ENCODE results near the gene TRIM36. TPM values are rescaled to one million over a fixed set of nuclear protein-coding genes. Genes with fewer than 3 reads are reported as not detected.

TRIM36 gene
- 2.4 and 3.7 TPM in 2 replicates for total RNA-seq

GRCh38 chr5:115169487-115170133 is at the start of gene TRIM36:
Gene TRIM36, minus strand, starts transcription at chr5:115169908. Its CDS starts 274 bp downstream, at chr5:115169634.
- no peak for DNase-seq (ENCODE audit: extremely low read depth, low read depth, low spot score)

GRCh38 chr5:115214541-115214940 is 44.8 kb upstream of the TRIM36 start:
- no peak for DNase-seq (ENCODE audit: extremely low read depth, low read depth, low spot score)

GRCh38 chr5:115209279-115209678 is 39.6 kb upstream of the TRIM36 start:
- no peak for DNase-seq (ENCODE audit: extremely low read depth, low read depth, low spot score)

- DNase-seq (ENCODE audit: extremely low read depth, low read depth, low spot score): no peak
These were observed 33.2 kb upstream of the TRIM36 start for GRCh38 chr5:115202952-115203351.

GRCh38 chr5:115196161-115196560 is 26.5 kb upstream of the TRIM36 start:
- no peak for DNase-seq (ENCODE audit: extremely low read depth, low read depth, low spot score)

GRCh38 chr5:115194676-115195075 is 25.0 kb upstream of the TRIM36 start:
- DNase-seq (ENCODE audit: extremely low read depth, low read depth, low spot score): no peak

- no peak for DNase-seq (ENCODE audit: extremely low read depth, low read depth, low spot score)
These were observed 23.6 kb upstream of the TRIM36 start for GRCh38 chr5:115193295-115193694.

GRCh38 chr5:115192098-115192497 is 22.4 kb upstream of the TRIM36 start:
- DNase-seq (ENCODE audit: extremely low read depth, low read depth, low spot score): no peak

GRCh38 chr5:115191474-115192031 is 21.8 kb upstream of the TRIM36 start:
- no peak for DNase-seq (ENCODE audit: extremely low read depth, low read depth, low spot score)

GRCh38 chr5:115190388-115190787 is 20.7 kb upstream of the TRIM36 start:
- no peak for DNase-seq (ENCODE audit: extremely low read depth, low read depth, low spot score)

- no peak for DNase-seq (ENCODE audit: extremely low read depth, low read depth, low spot score)
These were observed 20.2 kb upstream of the TRIM36 start for GRCh38 chr5:115189866-115190265.

- no peak for DNase-seq (ENCODE audit: extremely low read depth, low read depth, low spot score)
These were observed 17.1 kb upstream of the TRIM36 start for GRCh38 chr5:115186794-115187193.

GRCh38 chr5:115184770-115185169 is 15.1 kb upstream of the TRIM36 start:
- DNase-seq (ENCODE audit: extremely low read depth, low read depth, low spot score): no peak

GRCh38 chr5:115181757-115182156 is 12.0 kb upstream of the TRIM36 start:
- no peak for DNase-seq (ENCODE audit: extremely low read depth, low read depth, low spot score)

GRCh38 chr5:115180165-115180709 is 10.5 kb upstream of the TRIM36 start:
- no peak for DNase-seq (ENCODE audit: extremely low read depth, low read depth, low spot score)

- DNase-seq (ENCODE audit: extremely low read depth, low read depth, low spot score): no peak
These were observed 9.9 kb upstream of the TRIM36 start for GRCh38 chr5:115179394-115180164.

GRCh38 chr5:115179030-115179393 is 9.3 kb upstream of the TRIM36 start:
- no peak for DNase-seq (ENCODE audit: extremely low read depth, low read depth, low spot score)

GRCh38 chr5:115170929-115171510 is 1.3 kb upstream of the TRIM36 start:
- no peak for DNase-seq (ENCODE audit: extremely low read depth, low read depth, low spot score)

- no peak for DNase-seq (ENCODE audit: extremely low read depth, low read depth, low spot score)
These were observed 623 bp upstream of the TRIM36 start for GRCh38 chr5:115170134-115170928.

- no peak for DNase-seq (ENCODE audit: extremely low read depth, low read depth, low spot score)
These were observed 750 bp downstream of the TRIM36 start for GRCh38 chr5:115168829-115169486.
